HepG2 (cell line): ENCODE measurements around the gene FRMD4A. TPM values are rescaled to one million over a fixed set of nuclear protein-coding genes. Genes with fewer than 3 reads are reported as not detected.

Experiments
- ATAC-seq: fragments of 200-7000 bp; cut with Tn5 transposase; 3 replicates; pipeline ENCODE4 v1.9.1; 2020; ENCODE audit warnings: mild to moderate bottlenecking, moderate library complexity
- BruUV-seq: library from RNA; stranded (reverse); fragments of 400-500 nt; replicated peaks from 2 replicates; lab custom pipeline; 2021; lab: Mats Ljungman, UMichigan
- CTCF ChIA-PET: fragments of 300-600 bp; formaldehyde crosslinking; extraction: SDS; loops from one replicate; lab custom pipeline; 2021; ENCODE audit warnings: low total read pairs, inconsistent platforms, low intra/inter-chr PET ratio; lab: Yijun Ruan, JAX
- POLR2A ChIA-PET: fragments of 350-600 bp; sonication (Branson Sonifier 250); formaldehyde crosslinking; loops from one replicate; lab custom pipeline; 2020; ENCODE audit warnings: antibody characterized with exemption, inconsistent platforms; lab: Yijun Ruan, JAX
- DNase-seq: peaks from one replicate; pipeline ENCODE4 v3.0.0-alpha.2; 2015; ENCODE audit warnings: low spot score
- FAIRE-seq: peaks from 3 replicates; lab custom pipeline; 2011; peaks lifted over from hg19 to GRCh38; lab: Jason Lieb, UNC
- H2AFZ ChIP-seq: one replicate; pipeline ENCODE4 v1.6.1; 2011; ENCODE audit warnings: low read length, inconsistent platforms
- H3K27ac ChIP-seq: fragments of 300-600 bp; 3 replicates; pipeline ENCODE4 v1.8.0; 2011; ENCODE audit warnings: mixed run types, mild to moderate bottlenecking, mixed read lengths, low read length, inconsistent platforms; ENCODE audit not compliant: insufficient read depth; ENCODE audit errors: extremely low read length
- H3K27me3 ChIP-seq, 2 experiments: fragments of 200-600 bp in 1 of 2; 2 replicates in 1 of 2; 3 replicates in 1 of 2; pipeline versions ENCODE4 v1.6.0 to v1.8.0; 2011; ENCODE audit warnings: low read length in 2 of 2, mild to moderate bottlenecking in 2 of 2, moderate library complexity in 2 of 2, inconsistent platforms in 1 of 2; ENCODE audit not compliant: insufficient read depth in 2 of 2, control insufficient read depth in 1 of 2
- H3K36me3 ChIP-seq, 2 experiments: fragments of 200-600 bp in 1 of 2; replicated peaks in 1 of 2; 2 replicates in 1 of 2; 3 replicates in 1 of 2; pipeline versions ENCODE4 v1.5.1 to v1.8.0; 2011; ENCODE audit warnings: low read length in 2 of 2, inconsistent platforms in 1 of 2; ENCODE audit not compliant: insufficient read depth in 2 of 2, control insufficient read depth in 1 of 2
- H3K4me1 ChIP-seq: 2 replicates; pipeline ENCODE4 v1.5.1; 2012; ENCODE audit warnings: low read length, inconsistent platforms; ENCODE audit not compliant: insufficient read depth
- H3K4me2 ChIP-seq: 2 replicates; pipeline ENCODE4 v1.6.0; 2011; ENCODE audit warnings: low read depth, low read length, inconsistent platforms
- H3K4me3 ChIP-seq, 3 experiments: fragments of 200-600 bp in 1 of 3; sonication (generic), shearing (Covaris generic) in 1 of 3; replicated peaks in 1 of 3; 2 replicates each; pipeline ENCODE4 v1.5.1; 2011 to 2016; ENCODE audit warnings: low read length in 3 of 3, inconsistent platforms in 2 of 3, low read depth in 2 of 3, mild to moderate bottlenecking in 2 of 3, control low read depth in 1 of 3, mixed read lengths in 1 of 3; ENCODE audit not compliant: insufficient read depth in 1 of 3
- H3K79me2 ChIP-seq: one replicate; pipeline ENCODE4 v1.6.1; 2011; ENCODE audit warnings: low read length, inconsistent platforms; ENCODE audit not compliant: insufficient read depth
- H3K9ac ChIP-seq: 2 replicates; pipeline ENCODE4 v1.6.0; 2011; ENCODE audit warnings: mild to moderate bottlenecking, low read depth, low read length, inconsistent platforms; ENCODE audit not compliant: insufficient read depth
- H3K9me3 ChIP-seq: 2 replicates; pipeline ENCODE4 v1.5.1; 2012; ENCODE audit warnings: mild to moderate bottlenecking, low read length
- H4K20me1 ChIP-seq: 2 replicates; pipeline ENCODE4 v1.6.0; 2011; ENCODE audit warnings: inconsistent platforms, mild to moderate bottlenecking, low read length, moderate library complexity; ENCODE audit not compliant: insufficient read depth
- AHR ChIP-seq: IDR thresholded peaks from 2 replicates; pipeline ENCODE4 v1.6.1; 2018; ENCODE audit warnings: missing genetic modification reagents, missing compliant biosample characterization
- ATF7 ChIP-seq, 2 experiments: fragments of 450-650 bp in 1 of 2; sonication (generic) in 1 of 2; formaldehyde crosslinking in 1 of 2; IDR thresholded peaks; 2 replicates each; pipeline versions ENCODE4 v1.4.0 to v1.6.1; 2016 to 2020; ENCODE audit warnings: antibody characterized with exemption in 1 of 2, mild to moderate bottlenecking in 1 of 2, missing genetic modification reagents in 1 of 2
- CC2D1A ChIP-seq: sonication (generic); formaldehyde crosslinking; IDR thresholded peaks from 2 replicates; pipeline ENCODE4 v1.8.1; 2023; ENCODE audit warnings: mild to moderate bottlenecking, missing genetic modification reagents
- ELF4 ChIP-seq: sonication (generic); formaldehyde crosslinking; IDR thresholded peaks from 2 replicates; pipeline ENCODE4 v1.5.0; 2020; ENCODE audit warnings: missing genetic modification reagents, mild to moderate bottlenecking, moderate library complexity, borderline replicate concordance
- ERF ChIP-seq: IDR thresholded peaks from 2 replicates; pipeline ENCODE4 v1.6.1; 2018; ENCODE audit warnings: missing biosample characterization, missing genetic modification reagents
- NBN ChIP-seq: fragments of 450-650 bp; conservative IDR thresholded peaks from 2 replicates; pipeline ENCODE4 v1.6.1; 2017
- NFKBIZ ChIP-seq: IDR thresholded peaks from 2 replicates; pipeline ENCODE4 v1.6.1; 2018; ENCODE audit warnings: missing genetic modification reagents, missing compliant biosample characterization
- PHB2 ChIP-seq: fragments of 450-650 bp; IDR thresholded peaks from 2 replicates; pipeline ENCODE4 v1.6.1; 2018; ENCODE audit not compliant: partially characterized antibody
- RARG ChIP-seq: sonication (generic); formaldehyde crosslinking; IDR thresholded peaks from 2 replicates; pipeline ENCODE4 v1.4.0; 2020; ENCODE audit warnings: low read depth, mild to moderate bottlenecking, missing genetic modification reagents
- RFXANK ChIP-seq: IDR thresholded peaks from 2 replicates; pipeline ENCODE4 v1.6.1; 2016
- ZNF234 ChIP-seq: sonication (generic); formaldehyde crosslinking; conservative IDR thresholded peaks from 2 replicates; pipeline ENCODE4 v1.5.1; 2020; ENCODE audit warnings: mild to moderate bottlenecking, missing genetic modification reagents
- ZNF549 ChIP-seq: sonication (generic); formaldehyde crosslinking; IDR thresholded peaks from 2 replicates; pipeline ENCODE4 v1.5.0; 2020; ENCODE audit warnings: missing genetic modification reagents
- ZNF567 ChIP-seq: sonication (generic); formaldehyde crosslinking; IDR thresholded peaks from 2 replicates; pipeline ENCODE4 v1.8.1; 2023; ENCODE audit warnings: mild to moderate bottlenecking, missing genetic modification reagents, borderline replicate concordance
- ZNF788 ChIP-seq: sonication (generic); formaldehyde crosslinking; IDR thresholded peaks from 2 replicates; pipeline ENCODE4 v1.5.0; 2020; ENCODE audit warnings: mild to moderate bottlenecking, missing genetic modification reagents, borderline replicate concordance
- WGBS: methylation state at CpG from one replicate; pipeline ENCODE4 v1.1.6; 2017; ENCODE audit warnings: low lambda C conversion rate; 5-methylcytosine and 5-hydroxymethylcytosine counted together
- in situ Hi-C: cut with HindIII; loops from 2 replicates; pipeline ENCODE4 v1.10.0; 2017; ENCODE audit warnings: low pct_unique_long_range_greater_than_20kb; ENCODE audit not compliant: extremely low pct_ligation_motif_present
- intact Hi-C: fragments of 100-400 bp; cut with micrococcal nuclease; formaldehyde crosslinking; loops from one replicate; pipeline ENCODE4 v1.10.0; 2022; ENCODE audit not compliant: unreplicated experiment
- polyA plus RNA-seq, 8 experiments: library from polyadenylated mRNA; depleted of rRNA in 3 of 8; stranded (reverse) in 7 of 8; unstranded in 1 of 8; fragments of >200 nt; fragmentation: Illumina TruSeq in 4 of 8; extraction: Trizol in 4 of 8; gene quantifications; 2 replicates each; pipeline versions ENCODE4 v1.2.1 to v1.2.3, GENCODE V29; 2011 to 2016; ENCODE audit warnings: low read depth in 4 of 8, missing spikeins in 1 of 8, mixed read lengths in 1 of 8; ENCODE audit not compliant: insufficient read depth in 1 of 8
- total RNA-seq, 5 experiments: library from RNA; depleted of rRNA; stranded (reverse); fragments of >200 nt; fragmentation: Illumina TruSeq; extraction: Trizol; gene quantifications; 2 replicates each; pipeline ENCODE4 v1.2.3, GENCODE V29; 2016; ENCODE audit warnings: low read depth in 1 of 5
- TF ChIP-seq, protein P1 (sequence below), 2 experiments: IDR thresholded peaks; 2 replicates each; pipeline ENCODE4 v1.6.1; 2011 to 2012; ENCODE audit warnings: low read length in 2 of 2, borderline replicate concordance in 1 of 2, low read depth in 1 of 2, mild to moderate bottlenecking in 1 of 2, moderate library complexity in 1 of 2

The FRMD4A gene
- total and polyA plus RNA-seq, 2 of the 13 experiments (the other 11 are each of a cell fraction or from before 2014, with no cell fraction given): 0.09 to 0.26 TPM

GRCh38 chr10:13882119-13882711, 448.5 kb downstream of the FRMD4A start:
- in situ Hi-C loops: no loop called here
- CTCF ChIA-PET: no interaction called here
- no peak overlapping the region for H3K4me2 ChIP-seq

More at GRCh38 chr10:13882119-13882711, 448.5 kb downstream of the FRMD4A start:
- Histone ChIP-seq H2AFZ (no peak overlapping the region), H3K4me3 (no peak overlapping the region), H4K20me1 (no peaks in the 10 kb centered on the region), H3K9me3 (no peaks in the 10 kb centered on the region), H3K79me2 (no peaks in the 10 kb centered on the region), H3K9ac (no peak overlapping the region), H3K27me3 (peaks cover 0 to 10% of the 10 kb centered on the region in 2 experiments; a peak in 2 of 5 replicates), H3K36me3 (no peaks in the 10 kb centered on the region), H3K27ac (no peak overlapping the region), H3K4me1 (peaks cover 13% of the 10 kb centered on the region)
- no TSS peak for BruUV-seq
- ATAC-seq (no peak), DNase-seq (no peak), FAIRE-seq (no peak)
- POLR2A ChIA-PET: no interaction called here
- intact Hi-C loops: no loop called here
- no peak for TF ChIP-seq ZNF788 (CRISPR knock-in tag)
- TF ChIP-seq RARG (CRISPR knock-in tag): no peak
- no peak for TF ChIP-seq CC2D1A (CRISPR knock-in tag)
- TF ChIP-seq, protein P1, sequence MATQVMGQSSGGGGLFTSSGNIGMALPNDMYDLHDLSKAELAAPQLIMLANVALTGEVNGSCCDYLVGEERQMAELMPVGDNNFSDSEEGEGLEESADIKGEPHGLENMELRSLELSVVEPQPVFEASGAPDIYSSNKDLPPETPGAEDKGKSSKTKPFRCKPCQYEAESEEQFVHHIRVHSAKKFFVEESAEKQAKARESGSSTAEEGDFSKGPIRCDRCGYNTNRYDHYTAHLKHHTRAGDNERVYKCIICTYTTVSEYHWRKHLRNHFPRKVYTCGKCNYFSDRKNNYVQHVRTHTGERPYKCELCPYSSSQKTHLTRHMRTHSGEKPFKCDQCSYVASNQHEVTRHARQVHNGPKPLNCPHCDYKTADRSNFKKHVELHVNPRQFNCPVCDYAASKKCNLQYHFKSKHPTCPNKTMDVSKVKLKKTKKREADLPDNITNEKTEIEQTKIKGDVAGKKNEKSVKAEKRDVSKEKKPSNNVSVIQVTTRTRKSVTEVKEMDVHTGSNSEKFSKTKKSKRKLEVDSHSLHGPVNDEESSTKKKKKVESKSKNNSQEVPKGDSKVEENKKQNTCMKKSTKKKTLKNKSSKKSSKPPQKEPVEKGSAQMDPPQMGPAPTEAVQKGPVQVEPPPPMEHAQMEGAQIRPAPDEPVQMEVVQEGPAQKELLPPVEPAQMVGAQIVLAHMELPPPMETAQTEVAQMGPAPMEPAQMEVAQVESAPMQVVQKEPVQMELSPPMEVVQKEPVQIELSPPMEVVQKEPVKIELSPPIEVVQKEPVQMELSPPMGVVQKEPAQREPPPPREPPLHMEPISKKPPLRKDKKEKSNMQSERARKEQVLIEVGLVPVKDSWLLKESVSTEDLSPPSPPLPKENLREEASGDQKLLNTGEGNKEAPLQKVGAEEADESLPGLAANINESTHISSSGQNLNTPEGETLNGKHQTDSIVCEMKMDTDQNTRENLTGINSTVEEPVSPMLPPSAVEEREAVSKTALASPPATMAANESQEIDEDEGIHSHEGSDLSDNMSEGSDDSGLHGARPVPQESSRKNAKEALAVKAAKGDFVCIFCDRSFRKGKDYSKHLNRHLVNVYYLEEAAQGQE (IDR thresholded peaks at IDR 0.05; ENCODE audit: borderline replicate concordance in 1 of 2, low read depth in 1 of 2, low read length in 2 of 2): no peak
- no peak for TF ChIP-seq AHR (CRISPR knock-in tag)
- TF ChIP-seq ERF (CRISPR knock-in tag): no peak
- no peak for TF ChIP-seq ZNF549 (CRISPR knock-in tag)
- no peak for TF ChIP-seq NFKBIZ (CRISPR knock-in tag)
- TF ChIP-seq RFXANK (CRISPR knock-in tag): no peak
- TF ChIP-seq ATF7 (IDR thresholded peaks at IDR 0.05): no peak
- no peak for TF ChIP-seq ATF7 (CRISPR knock-in tag; IDR thresholded peaks at IDR 0.05)
- TF ChIP-seq ELF4: no peak
- no peak for TF ChIP-seq ZNF567
- no peak for TF ChIP-seq PHB2
- TF ChIP-seq NBN: no peak
- no peak for TF ChIP-seq ZNF234 (CRISPR knock-in tag)
- WGBS: 46% methylated on average over 6 of the region's 7 CpGs
